Ovary (tissue), 9 donors: ENCODE data around the gene PAK5. TPM values are rescaled to one million over a fixed set of nuclear protein-coding genes. Genes with fewer than 3 reads are reported as not detected.

Source experiments
- DNase-seq, 5 donors: peaks; one replicate each; pipeline ENCODE4 v3.0.0-alpha.2; 2019 to 2020
- H3K27ac ChIP-seq, 2 donors: fragments of 200-600 bp; one replicate each; pipeline versions ENCODE4 v1.5.1 to v1.8.0; 2019 to 2022
- H3K27me3 ChIP-seq: fragments of 200-600 bp; one replicate; pipeline ENCODE4 v1.8.0; 2022
- H3K36me3 ChIP-seq: fragments of 200-600 bp; sonication (generic); one replicate; pipeline ENCODE4 v1.5.1; 2019
- H3K4me1 ChIP-seq: one replicate; pipeline ENCODE4 v1.8.1; 2013; ENCODE audit warnings: mild to moderate bottlenecking, moderate library complexity; ENCODE audit not compliant: insufficient read depth
- H3K4me3 ChIP-seq: fragments of 200-600 bp; sonication (generic); one replicate; pipeline ENCODE4 v1.5.1; 2017
- H3K9me3 ChIP-seq, 2 donors: fragments of 200-600 bp in 1 of 2; sonication (generic) in 1 of 2; one replicate each; pipeline versions ENCODE4 v1.5.1 to v1.8.1; 2013 to 2019; ENCODE audit warnings: mild to moderate bottlenecking in 1 of 2, moderate library complexity in 1 of 2
- CTCF ChIP-seq, 3 donors: fragments of 450-650 bp in 2 of 3; fragments of 200-600 bp in 1 of 3; IDR thresholded peaks; one replicate each; pipeline versions ENCODE4 v1.5.1 to v1.8.0; 2016 to 2022; ENCODE audit warnings: antibody characterized with exemption in 3 of 3, mild to moderate bottlenecking in 1 of 3
- EP300 ChIP-seq: sonication (generic); formaldehyde crosslinking; IDR thresholded peaks from one replicate; pipeline ENCODE4 v1.6.1; 2017; ENCODE audit warnings: antibody characterized with exemption
- POLR2A ChIP-seq: fragments of 450-650 bp; IDR thresholded peaks from one replicate; pipeline ENCODE4 v1.6.1; 2017; ENCODE audit warnings: antibody characterized with exemption, mild to moderate bottlenecking, moderate library complexity
- WGBS, 3 donors: extraction: QIAGEN DNeasy Blood & Tissue Kit in 1 of 3; methylation state at CpG; one replicate each; pipeline versions ENCODE4 v1.1.5 to v1.1.7; 2013 to 2017; 5-methylcytosine and 5-hydroxymethylcytosine counted together
- intact Hi-C, 4 donors: fragments of 100-400 bp; cut with DNase I; formaldehyde crosslinking; loops; one replicate each; pipeline versions ENCODE4 v1.11.0 to v1.15.1; 2022 to 2023
- polyA plus RNA-seq, 2 donors: library from polyadenylated mRNA; stranded (reverse); fragments of 200-250 nt in 1 of 2; fragments of 350-450 nt in 1 of 2; fragmentation: Illumina TruSeq in 1 of 2; extraction: RNeasy Lipid Tissue Mini Kit (QIAGEN cat#74804) in 1 of 2; gene quantifications; one replicate each; pipeline ENCODE4 v1.2.3, GENCODE V29; 2013 to 2014
- total RNA-seq, 7 donors: library from RNA; depleted of rRNA in 2 of 7; stranded (reverse); fragments of >200 nt in 2 of 7; fragmentation: NEBNext Ultra II Directional in 3 of 7; extraction: Animal tissue kit (Norgen Biotek cat#: 25700) in 3 of 7; gene quantifications; one replicate each; pipeline versions ENCODE4 v1.1.0 to v1.2.4, GENCODE V29; 2016 to 2023
- donor health status: DM: no; HTN: no; CAD: no; lungs with moderate emphysema.
- donor health status: DM: no; HTN: no; CAD: no.
- donor health status: Bipolar disorder and iron deficiency.
- donor health status: DM: yes; HTN: yes; CAD: no.
- donor health status: DM: no; HTN: no; CAD: no.
- donor health status: DM: yes; HTN: yes; CAD: no.

Gene PAK5
- total and polyA plus RNA-seq, 9 donors = under 0.01 to 0.47 (median 0.10) TPM; not detected in 2

DNA sequence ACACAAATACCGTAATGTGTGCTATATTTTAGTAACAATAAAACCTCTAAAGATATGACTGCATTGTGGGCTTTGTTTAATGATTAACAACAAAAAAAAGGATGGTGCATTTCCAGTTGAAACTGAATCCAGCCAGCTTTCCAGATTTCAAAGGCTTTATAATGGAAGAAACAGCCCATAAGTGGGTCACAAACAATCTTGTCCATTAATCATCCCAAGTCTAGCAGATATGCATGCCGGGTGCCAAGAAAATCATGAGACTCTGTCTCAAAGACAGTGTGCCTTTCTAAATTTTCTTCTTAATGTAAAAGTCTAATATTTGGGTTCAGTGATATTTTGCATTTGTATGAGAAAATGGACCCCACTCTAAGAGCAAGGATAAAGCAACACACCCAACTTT, 345.1 kb downstream of the PAK5 start:
- H3K36me3 ChIP-seq = no peaks in the 10 kb centered on the region
- 41 to 64% (median 45%) methylated on average over 2 of the region's 2 CpGs for WGBS, 3 donors
- H3K4me1 ChIP-seq = peaks cover 2% of the 10 kb centered on the region
- no peak overlapping the region for H3K4me3 ChIP-seq
- H3K27ac ChIP-seq = no peak overlapping the region
- H3K9me3 ChIP-seq = no peaks in the 10 kb centered on the region
- no peak for DNase-seq
- H3K27me3 ChIP-seq = no peaks in the 10 kb centered on the region
- intact Hi-C loops = no loop called here
- TF ChIP-seq CTCF (IDR thresholded peaks at IDR 0.05) (no peak), POLR2A (no peak), EP300 (no peak)

DNA sequence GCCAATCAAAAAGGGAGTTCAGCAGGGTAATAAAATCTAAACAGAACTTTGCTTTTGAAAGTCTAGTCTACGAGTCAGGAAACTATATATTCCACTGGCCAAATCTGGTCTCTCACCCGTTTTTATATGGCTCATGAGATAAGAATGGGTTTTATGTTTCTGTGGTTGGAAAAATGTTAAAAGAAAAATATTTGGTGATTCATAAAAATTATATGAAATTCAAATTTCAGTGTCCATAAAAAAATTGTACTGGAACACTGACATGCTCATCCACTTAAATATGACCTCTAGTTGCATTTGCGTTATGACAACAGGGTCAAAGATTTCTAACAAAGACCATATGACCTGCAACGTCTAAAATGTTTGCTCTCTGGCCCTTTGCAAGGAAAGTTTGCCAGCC, 346.8 kb downstream of the PAK5 start:
- no peaks in the 10 kb centered on the region for H3K27me3 ChIP-seq
- intact Hi-C loops = no loop called here
- H3K4me3 ChIP-seq = no peak overlapping the region
- TF ChIP-seq EP300 = no peak
- TF ChIP-seq POLR2A = no peak
- TF ChIP-seq CTCF (IDR thresholded peaks at IDR 0.05) = no peak
- no peak for DNase-seq
- no peaks in the 10 kb centered on the region for H3K36me3 ChIP-seq
- peaks cover 2% of the 10 kb centered on the region for H3K4me1 ChIP-seq
- WGBS, 3 donors = 59 to 66% (median 60%) methylated on average over 4 of the region's 4 CpGs
- no peaks in the 10 kb centered on the region for H3K9me3 ChIP-seq
- no peak overlapping the region for H3K27ac ChIP-seq

GRCh38 chr20:9491324-9491723, 347.6 kb downstream of the PAK5 start:
- Histone ChIP-seq H3K4me3 (no peak overlapping the region), H3K27me3 (no peaks in the 10 kb centered on the region), H3K36me3 (no peaks in the 10 kb centered on the region), H3K27ac (no peak overlapping the region), H3K9me3 (no peaks in the 10 kb centered on the region), H3K4me1 (peaks cover 2% of the 10 kb centered on the region)
- 72 to 95% (median 93%) methylated on average over 1 of the region's 1 CpG for WGBS, 3 donors
- TF ChIP-seq POLR2A (no peak), EP300 (no peak), CTCF (IDR thresholded peaks at IDR 0.05) (no peak)
- intact Hi-C loops = no loop called here
- DNase-seq = no peak

GRCh38 chr20:9490631-9491030, 348.2 kb downstream of the PAK5 start:
- Histone ChIP-seq H3K4me1 (peaks cover 1% of the 10 kb centered on the region), H3K9me3 (no peaks in the 10 kb centered on the region), H3K27me3 (no peaks in the 10 kb centered on the region), H3K27ac (no peak overlapping the region), H3K36me3 (no peaks in the 10 kb centered on the region), H3K4me3 (no peak overlapping the region)
- no peak for DNase-seq
- intact Hi-C loops = no loop called here
- TF ChIP-seq CTCF (IDR thresholded peaks at IDR 0.05) = no peak
- TF ChIP-seq EP300 = no peak
- no peak for TF ChIP-seq POLR2A
- WGBS, 3 donors = 95 to 98% (median 98%) methylated on average over 3 of the region's 3 CpGs

- 59 to 80% (median 75%) methylated on average over 3 of the region's 3 CpGs for WGBS, 3 donors
- no peaks in the 10 kb centered on the region for H3K36me3 ChIP-seq
- intact Hi-C loops = no loop called here
These were observed 348.7 kb downstream of the PAK5 start for GRCh38 chr20:9490161-9490560.

More at GRCh38 chr20:9490161-9490560, 348.7 kb downstream of the PAK5 start:
- Histone ChIP-seq H3K27ac (no peak overlapping the region), H3K9me3 (no peaks in the 10 kb centered on the region), H3K4me1 (no peaks in the 10 kb centered on the region), H3K27me3 (no peaks in the 10 kb centered on the region), H3K4me3 (no peak overlapping the region)
- no peak for DNase-seq
- TF ChIP-seq EP300 (no peak), POLR2A (no peak), CTCF (IDR thresholded peaks at IDR 0.05) (no peak)
